SKM-1 treated with dmso at 0.1 percent for 144 hours (cell line): ENCODE results near the gene LETMD1.
A peak's percentile ranks its signal among the peaks of the same experiment; 100 is the strongest.
"Not testable (repeated sequence)": the region's sequence is repeated elsewhere in the genome, so short reads cannot be mapped to it uniquely, and the experiment has no call there.

Experiments used
- DNase-seq: peaks from one replicate; lab custom pipeline; 2025; ENCODE audit not compliant: unreplicated experiment; lab: John Stamatoyannopoulos, UW

The LETMD1 gene

DNA sequence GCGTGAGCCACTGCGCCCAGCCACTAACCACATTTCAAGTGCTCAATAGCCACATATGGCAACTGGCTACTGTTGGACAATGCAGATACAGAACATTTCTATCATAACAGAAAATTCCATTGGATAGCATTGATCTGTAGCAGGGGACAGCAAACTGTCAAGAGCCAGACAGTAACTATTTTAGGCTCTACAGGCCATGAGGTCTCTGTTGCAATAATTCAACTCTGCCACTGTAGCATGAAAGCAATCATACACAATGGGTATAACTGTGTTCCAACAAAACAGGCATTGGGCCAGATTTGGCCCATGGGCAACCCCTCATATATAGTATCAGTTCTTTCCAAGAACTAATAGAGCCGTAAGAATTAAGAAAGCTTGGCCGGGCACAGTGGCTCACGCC is 27.3 kb downstream of the LETMD1 start:
- DNase-seq, result no peak

DNA sequence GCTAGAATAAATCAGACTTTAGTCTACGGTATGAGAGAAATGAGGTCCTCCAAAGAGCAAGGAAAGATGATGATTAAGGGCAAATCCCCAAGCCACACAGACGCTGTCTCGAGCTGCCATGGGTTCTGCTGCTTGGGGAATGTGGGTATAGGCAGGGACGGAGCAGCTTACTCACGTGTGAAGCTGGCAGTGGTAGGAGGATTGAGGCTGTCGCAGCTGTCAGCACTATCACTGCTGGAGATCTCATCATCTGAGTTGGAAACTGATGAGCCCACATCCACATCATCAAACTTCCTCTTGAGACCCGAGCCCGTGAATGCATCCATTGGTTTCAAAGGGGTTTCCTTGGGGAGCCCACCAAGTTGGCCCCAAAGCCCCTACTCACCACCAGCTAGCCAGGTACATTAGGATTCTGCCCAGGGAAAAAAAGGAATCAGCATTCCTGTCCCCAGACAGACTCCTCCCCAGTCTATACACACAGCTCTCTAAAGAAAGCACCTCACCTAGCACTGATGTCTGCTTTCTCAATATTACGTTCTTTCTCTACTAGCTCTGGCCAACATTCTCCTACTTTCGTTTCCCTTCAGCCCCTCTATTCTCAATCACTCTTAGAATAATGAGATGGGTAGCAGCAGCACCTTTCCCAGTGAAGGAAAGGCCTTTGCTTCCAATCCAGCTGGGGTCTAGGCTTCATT is 28.3 kb downstream of the LETMD1 start:
- no peak for DNase-seq

DNA sequence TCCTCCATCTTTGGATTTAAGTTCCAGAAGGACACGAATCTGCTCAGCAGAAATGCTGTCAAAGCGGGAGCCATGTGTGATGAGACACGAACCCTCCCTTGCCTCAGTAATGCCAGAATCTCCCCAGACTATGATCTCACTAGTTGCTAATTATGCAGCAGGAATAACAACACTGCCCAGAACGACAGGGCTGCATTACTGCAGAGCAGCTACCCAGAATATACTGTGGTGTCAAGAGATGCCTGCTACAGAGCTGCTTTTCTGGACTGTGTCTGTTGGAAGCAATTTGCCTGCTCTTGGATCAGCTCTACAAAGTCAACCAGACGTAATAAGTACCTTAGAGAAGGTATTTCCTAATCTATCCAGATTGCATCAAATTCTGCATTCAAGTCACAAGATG is 29.8 kb downstream of the LETMD1 start:
- no peak for DNase-seq

DNA sequence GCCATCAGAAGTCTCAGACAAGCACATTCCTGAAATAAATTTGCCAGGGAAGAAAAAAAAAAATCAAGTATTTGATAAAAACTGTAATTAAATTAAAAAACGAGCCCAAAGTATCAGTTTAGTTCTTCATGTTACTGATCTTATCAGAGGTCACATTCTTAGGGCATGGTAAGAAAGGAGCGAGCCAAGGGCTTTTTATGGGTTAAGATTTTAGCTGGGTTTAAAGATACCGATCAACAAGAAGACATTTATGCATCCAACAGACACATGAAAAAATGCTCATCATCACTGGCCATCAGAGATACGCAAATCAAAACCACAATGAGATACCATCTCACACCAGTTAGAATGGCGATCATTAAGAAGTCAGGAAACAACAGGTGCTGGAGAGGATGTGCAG is 30.2 kb downstream of the LETMD1 start:
- not testable (repeated sequence) for DNase-seq

DNA sequence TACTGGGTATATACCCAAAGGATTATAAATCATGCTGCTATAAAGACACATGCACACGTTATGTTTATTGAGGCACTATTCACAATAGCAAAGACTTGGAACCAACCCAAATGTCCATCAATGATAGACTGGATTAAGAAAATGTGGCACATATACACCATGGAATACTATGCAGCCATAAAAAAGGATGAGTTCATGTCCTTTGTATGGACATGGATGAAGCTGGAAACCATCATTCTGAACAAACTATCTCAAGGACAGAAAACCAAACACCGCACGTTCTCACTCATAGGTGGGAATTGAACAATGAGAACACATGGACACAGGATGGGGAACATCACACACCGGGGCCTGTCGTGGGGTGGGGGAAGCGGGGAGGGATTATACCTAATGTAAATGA is 30.7 kb downstream of the LETMD1 start:
- not testable (repeated sequence) for DNase-seq

GRCh38 chr12:51080136-51080535 is 32.0 kb downstream of the LETMD1 start:
- DNase-seq, result no peak

GRCh38 chr12:51081421-51081820 is 33.3 kb downstream of the LETMD1 start:
- no peak for DNase-seq

DNA sequence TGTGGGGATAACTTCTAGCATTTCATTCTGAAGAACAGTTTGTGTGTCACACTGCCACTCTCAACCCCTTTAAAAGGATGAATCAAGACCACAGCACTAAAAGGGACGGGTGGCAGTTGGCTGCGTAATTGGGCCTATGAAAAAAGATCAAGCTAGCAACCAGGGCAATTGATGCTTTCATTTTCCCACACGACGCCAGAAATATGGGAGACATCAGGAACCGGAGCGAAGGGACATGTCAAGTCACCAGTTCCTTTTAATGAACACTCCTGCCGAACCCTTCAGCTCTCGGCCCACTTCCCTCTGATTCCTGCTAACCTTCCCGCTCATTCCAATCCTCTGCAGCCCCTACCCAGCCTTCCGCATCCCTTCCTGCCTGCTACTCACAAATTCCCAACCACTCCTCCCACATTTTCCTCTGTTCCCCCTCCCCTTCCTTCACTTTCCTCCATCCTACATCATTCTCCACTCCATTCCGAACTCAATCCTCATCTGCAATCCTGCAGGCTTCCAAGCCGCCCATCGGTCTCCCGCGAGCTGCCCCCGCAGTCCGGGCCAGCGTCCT is 34.5 kb downstream of the LETMD1 start:
- DNase-seq, result no peak

DNA sequence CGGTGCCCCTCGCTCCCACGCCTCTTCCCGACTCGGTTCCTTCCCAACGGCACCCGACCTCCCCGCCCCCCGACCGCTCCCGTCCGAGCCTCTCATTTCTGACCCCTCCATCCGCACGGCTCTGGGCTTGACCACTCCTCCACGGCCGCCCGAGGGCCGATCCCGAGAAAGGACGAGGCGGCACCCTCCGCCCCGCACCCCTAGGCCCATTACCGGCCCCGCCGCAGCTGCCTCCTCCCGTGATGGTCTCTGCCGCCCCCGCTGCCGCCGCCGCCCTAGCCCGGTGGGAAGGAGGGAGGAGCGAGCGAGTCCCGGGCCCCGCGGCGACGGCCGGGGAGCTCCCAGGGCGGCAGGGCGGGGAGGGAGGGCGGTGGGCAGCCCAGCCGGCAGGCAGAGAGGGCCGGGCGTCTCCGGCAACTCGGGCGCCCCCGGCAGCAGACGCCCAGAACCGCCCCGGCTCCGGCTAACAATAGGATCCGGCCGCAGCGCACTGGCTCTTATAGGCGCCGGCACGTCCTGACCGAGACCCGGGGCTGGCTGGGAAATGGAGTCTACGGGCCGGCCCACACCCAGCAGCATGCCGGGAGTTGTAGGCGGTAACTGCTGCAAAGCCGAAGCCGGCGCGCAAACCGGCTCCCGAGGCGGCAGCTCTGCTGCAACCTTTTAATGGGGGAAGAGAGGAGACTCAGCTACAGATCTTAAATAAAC is 35.2 kb downstream of the LETMD1 start, which contains the start of gene CSRNP2:
Gene CSRNP2 (minus strand): TSS at position 471 of the 708 bp plus-strand sequence. CDS start 7,035 bp downstream, outside the sequence.
- peak; percentile 73 for DNase-seq

- peak; percentile 29 for DNase-seq
These were observed 37.6 kb downstream of the LETMD1 start for GRCh38 chr12:51085757-51086156.

GRCh38 chr12:51086933-51087332 is 38.8 kb downstream of the LETMD1 start:
- DNase-seq, result no peak

DNA sequence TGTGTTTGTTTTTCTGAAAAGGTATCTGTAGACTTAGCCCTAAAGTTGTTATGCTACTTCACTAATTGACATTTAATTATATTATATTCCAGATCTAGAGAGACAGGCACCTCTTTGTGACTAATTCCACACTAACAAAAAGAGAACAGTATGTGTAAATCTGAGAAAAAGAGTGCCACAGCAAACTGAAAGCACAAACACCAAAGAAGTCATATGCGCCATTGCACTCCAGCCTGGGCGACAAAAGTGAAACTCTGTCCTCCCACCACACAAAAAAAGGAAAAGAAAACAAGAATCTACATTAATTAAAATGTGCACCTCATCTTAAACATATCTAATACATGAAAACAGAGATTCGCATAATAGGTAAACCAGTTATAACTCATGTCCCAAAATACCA is 39.7 kb downstream of the LETMD1 start:
- no peak for DNase-seq

- no peak for DNase-seq
These were observed 42.6 kb downstream of the LETMD1 start for GRCh38 chr12:51090705-51091229.

DNA sequence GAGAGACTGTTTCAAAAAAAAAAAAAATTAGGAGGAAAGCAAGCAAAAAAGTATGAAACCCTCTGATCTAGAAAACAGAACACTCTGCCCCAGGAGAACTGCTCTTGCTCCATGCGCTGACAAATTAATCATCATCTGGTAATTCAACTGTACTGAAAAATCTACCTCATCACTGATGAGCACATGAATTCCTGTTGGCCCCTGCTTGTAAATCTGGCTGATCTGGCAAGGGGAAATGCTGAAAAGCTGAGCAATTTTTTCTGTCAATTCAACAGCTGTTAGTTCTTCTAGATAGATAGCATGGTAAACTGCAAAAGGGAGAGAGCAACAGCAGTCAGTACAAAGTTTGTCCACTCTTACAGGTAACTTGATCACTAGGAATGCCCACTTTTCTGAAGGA is 50.5 kb downstream of the LETMD1 start:
- no peak for DNase-seq

GRCh38 chr12:51103977-51104376 is 55.9 kb downstream of the LETMD1 start:
- no peak for DNase-seq

GRCh38 chr12:51108136-51108535 is 60.0 kb downstream of the LETMD1 start:
- peak; percentile 3 for DNase-seq
